Hematopoietic multipotent progenitor cell treated with erythropoietin and hydrocortisone succinate and interleukin-3 and kit ligand, for 6 days (in vitro differentiated cells): ENCODE results near the gene ABCB4.
A peak's percentile ranks its signal among the peaks of the same experiment; 100 is the strongest.

Experiments
- DNase-seq: peaks from one replicate; pipeline ENCODE4 v3.0.0-alpha.2; 2015

ABCB4 gene

DNA sequence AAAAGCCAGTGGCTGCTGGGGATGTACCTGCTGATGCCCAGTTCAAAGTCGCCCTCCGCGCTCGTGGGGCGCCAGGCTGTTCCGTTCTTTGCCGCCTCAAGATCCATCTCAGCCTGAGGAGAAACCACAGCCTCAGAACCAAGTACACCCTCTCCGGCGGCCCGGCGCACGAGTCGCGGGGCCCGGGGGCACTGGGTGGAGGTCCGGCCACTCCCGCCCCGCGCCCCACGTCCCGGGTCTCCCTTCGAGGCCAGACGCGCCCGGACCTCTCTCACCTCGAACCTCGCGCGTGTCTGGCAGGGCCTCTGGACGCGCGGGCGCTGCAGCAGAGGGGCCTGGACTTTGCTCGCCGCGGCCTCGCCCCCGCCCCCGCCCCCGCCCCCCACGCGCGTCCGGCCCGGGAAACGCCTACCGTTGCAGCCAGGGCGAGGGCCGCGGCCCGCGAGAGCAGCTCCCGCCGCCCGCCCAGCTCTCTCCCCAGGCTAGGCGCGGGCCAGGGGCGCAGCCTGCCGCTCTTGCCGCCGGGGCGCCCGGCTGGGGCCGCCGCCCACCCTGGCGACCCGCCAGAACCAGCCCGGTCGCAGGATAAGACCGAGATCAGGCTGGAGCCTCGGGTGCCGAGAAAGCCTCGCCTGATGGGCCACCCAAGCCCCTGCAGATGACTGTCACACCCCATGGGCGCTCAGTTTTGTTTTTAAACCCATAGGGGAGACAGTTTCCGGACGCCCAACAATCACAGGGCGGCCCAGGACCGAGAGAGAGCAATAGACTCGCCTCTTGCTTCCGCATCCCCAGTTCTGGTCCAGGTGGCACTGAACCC is at the start of gene ABCB4:
ABCB4 (minus strand) TSS at position 322 of the 820 bp plus-strand sequence; CDS start at position 107, 215 bp downstream.
- peak; percentile 37 for DNase-seq

DNA sequence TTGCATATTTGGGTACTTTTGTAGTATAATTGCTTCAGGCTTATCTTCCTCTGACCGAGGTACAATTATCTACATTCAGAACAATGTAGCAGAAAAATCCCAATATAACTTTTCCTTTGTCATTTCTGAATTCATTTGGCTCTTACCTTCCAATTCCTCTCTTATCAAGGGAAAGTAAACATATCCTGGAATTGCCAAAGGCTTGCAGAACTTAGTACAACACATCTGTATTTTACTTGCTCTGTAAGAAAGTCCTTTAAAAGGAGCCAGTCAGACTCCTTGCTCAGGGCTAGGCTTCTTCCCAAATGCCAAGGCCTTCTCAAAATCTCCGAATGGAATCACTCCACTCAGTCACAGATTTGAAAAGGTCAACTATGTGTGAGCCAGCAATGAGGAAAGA is 43.3 kb upstream of the ABCB4 start:
- no peak for DNase-seq

GRCh38 chr7:87517891-87518290 is 42.4 kb upstream of the ABCB4 start:
- no peak for DNase-seq

DNA sequence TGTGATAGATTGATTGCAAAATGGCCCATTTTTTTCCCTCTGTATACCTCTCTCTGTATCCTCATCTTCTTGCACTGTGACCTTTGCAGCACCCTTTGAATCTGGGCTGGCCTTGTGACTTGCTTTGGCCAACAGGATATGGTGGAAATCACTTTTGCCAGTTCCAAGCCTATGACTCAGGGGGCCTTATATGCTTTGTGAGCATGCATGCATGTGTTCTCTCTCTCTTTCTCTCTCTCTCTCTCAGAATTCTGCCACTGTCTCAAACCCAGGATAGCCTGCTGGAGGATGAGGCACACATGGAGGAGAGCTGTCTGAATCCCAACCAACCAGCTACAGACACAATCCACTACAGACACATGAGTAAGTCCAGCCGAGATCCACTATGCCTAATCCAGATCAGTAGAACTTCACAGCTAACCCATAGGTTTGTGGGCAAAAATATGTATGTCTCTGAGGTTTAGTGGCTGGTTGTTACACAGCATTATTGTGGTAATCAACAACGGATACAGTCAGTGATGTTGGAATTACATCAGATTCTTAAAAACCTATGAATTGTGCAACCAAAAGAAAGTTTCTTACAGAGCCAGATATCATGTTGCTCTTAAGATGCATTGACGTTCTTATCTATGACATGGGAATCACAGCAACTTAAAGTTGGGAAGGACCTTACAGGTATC is 41.8 kb upstream of the ABCB4 start:
- peak; percentile 46 for DNase-seq

DNA sequence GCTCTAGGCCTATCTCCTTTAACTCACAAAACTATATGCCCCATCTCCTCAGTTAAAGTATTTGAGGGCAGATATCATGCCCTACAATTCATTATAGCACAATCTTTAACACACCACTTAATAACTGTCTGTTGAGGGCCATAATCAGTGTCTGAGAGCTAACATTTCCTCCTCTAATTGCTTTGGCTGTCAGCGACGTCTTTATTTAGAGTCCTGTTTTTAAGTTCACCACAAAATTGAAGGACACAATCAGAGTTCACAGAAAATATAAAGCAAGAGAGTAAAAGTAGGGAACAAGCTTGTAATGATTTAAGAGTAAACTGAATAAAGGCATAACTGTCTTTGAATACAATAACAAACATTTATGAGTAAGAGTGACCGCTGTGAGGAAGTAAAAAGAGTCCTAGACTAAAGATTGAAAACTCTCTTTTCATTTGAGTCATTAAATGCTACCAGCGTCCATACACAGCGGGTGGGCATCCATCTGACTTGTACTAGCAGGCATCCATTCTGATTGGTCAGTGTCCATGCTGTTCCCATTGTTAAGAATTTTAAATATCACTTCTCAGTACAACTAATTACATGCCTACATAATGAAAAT is 38.4 kb upstream of the ABCB4 start:
- no peak for DNase-seq

GRCh38 chr7:87512906-87513305 is 37.4 kb upstream of the ABCB4 start:
- DNase-seq: no peak

DNA sequence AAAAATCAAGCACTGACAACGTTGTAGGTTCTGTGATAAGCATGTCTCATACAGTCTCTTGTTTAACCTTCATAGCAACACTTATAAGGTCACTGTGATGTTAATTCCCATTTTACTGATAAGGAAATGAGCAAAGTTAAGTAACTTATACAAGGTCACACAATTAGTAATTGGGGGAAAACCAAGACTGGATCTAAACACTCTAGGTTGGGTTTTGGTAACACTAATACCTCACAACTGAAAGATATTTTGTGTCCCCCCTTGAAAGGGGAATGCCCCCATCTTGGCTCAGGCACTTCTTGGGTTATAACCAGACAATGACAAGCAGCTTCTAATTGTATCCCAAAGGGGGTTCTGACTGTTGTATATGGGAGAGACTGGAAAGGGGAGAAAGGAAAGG is 36.0 kb upstream of the ABCB4 start:
- no peak for DNase-seq

DNA sequence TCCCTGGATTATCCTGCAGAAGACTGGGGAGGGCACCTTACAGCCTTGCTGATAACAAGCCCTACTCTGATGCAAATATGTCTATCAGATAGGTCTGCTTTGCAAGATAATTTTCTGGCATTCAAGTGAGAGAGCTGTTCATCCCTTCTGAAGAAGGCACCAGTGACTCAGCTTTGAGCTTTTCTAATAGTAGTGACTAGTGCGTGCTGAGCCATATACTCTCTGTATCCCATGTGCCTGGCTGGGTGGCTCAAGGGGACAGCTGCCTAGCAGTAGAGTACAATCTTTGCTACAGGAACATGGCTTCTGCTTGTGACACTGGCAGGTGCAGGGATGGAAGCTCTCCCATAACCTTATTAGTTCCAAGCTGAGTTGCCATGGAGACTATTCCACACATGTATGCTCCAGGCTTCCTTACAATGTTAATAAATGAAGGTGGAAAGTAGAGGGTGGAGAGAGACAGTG is 35.0 kb upstream of the ABCB4 start:
- DNase-seq: peak; percentile 56

DNA sequence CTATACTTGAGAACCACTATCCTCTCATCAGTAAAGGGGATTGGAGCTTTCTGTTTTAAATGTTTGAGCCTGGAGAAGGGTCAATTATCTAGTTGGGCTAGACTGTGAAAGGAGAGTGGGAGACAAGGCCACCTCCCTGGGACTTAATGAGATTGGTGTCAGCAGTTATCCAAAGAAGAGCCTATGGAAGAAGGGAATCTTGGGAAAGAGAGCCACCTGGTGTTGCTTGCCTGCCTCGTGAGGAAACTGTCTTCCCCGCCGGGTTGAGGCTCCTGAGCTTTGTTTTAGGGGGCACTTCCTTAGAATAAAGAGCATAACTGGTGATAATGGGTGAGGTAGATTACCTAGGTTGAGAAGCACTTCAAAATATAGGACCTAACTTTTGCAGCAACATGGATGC is 32.0 kb upstream of the ABCB4 start:
- no peak for DNase-seq

DNA sequence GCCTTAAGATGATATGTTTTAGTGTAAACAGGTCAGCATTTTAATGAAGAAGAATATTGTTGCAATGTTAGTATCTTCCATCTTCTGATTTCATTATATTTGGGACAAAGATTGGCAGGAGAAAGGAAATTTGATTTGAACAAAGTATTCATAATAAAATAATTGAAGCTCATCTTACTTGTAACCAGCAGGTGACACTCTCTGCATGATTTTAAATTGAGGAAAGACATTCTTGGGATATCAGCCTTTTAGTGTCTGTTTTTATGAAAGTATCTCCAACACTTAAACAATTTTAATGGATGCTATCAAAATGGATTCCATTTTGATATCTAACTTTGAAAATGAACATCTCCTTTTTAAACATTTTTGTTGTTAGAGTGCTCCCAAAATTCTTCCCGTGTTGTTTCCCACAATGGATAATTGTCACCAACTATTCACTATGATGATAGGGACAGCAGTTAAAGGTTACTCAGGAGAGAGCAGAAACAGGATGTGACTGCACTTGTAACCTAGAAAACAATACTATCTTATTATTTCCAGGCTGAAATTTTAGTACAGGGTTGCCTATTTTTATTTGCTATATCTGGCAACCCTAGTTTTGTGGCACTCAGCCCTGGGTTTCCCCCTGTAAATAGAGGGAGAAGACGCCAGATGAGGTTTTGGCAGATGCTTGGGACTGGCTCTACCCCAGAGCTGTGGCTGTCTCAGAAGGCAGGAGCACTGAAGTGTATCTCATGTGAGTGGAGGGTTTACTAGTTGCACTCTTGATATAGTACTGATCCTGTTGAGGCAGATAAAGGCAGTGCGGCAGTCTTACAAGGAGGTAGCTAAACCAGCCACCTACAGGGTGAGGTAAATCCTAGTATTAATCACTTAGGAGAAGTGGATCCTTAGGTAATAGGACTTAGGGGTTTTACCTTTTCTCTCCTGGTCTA is 31.0 kb upstream of the ABCB4 start:
- peak; percentile 43 for DNase-seq

DNA sequence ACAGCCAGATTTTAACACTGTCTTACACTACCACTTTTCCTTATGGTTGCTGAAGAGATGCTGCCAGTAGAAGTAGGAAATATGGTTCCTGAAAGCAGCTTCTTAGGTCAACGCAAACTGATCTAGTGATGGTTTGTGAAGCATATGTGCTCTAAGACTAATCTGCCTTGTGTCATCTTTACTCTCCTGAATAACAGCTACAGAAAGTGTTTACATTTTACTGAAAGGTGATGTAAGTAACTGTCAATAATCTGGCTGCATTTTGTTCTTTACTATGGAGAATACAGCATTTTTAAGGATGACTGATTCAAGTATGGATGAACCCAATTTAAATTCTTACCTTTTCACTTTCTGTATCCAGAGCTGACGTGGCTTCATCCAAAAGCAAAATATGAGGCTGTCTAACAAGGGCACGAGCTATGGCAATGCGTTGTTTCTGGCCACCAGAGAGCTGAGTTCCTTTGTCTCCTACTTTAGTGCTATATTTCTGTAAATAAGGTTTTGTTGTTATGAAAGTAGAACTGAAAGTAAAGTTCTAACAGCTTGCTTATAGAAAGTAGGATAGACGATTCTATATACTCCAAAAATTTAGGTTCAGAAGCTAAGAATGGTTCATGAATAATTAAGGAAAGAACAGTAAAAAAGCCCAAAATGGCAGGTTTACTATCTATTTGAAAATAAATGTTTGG is 30.2 kb upstream of the ABCB4 start:
- DNase-seq: no peak

GRCh38 chr7:87505122-87505521 is 29.6 kb upstream of the ABCB4 start:
- DNase-seq: no peak

GRCh38 chr7:87499494-87499893 is 24.0 kb upstream of the ABCB4 start:
- no peak for DNase-seq

- DNase-seq: no peak
These were observed 23.4 kb upstream of the ABCB4 start for GRCh38 chr7:87498893-87499292.

- no peak for DNase-seq
These were observed 22.0 kb upstream of the ABCB4 start for GRCh38 chr7:87497482-87497881.

- no peak for DNase-seq
These were observed 19.9 kb upstream of the ABCB4 start for GRCh38 chr7:87495366-87495765.

DNA sequence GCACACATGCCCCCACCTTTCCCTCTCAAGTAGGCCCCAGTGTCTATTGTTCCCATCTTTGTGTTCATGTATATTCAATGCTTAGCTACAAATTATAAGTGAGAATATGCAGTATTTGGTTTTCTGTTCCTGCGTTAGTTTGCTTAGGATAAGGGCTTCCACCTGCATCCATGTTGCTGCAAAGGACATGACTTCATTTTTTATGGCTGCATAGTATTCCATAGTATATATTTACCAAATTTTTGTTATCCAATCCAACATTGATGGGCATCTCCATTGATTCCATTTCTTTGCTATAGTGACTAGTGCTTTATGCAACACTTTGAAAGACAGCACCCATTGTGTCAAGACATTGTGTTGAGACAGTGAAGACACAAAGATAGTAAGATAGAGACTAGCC is 19.0 kb upstream of the ABCB4 start:
- no peak for DNase-seq

- no peak for DNase-seq
These were observed 7.7 kb upstream of the ABCB4 start for GRCh38 chr7:87483131-87483530.

DNA sequence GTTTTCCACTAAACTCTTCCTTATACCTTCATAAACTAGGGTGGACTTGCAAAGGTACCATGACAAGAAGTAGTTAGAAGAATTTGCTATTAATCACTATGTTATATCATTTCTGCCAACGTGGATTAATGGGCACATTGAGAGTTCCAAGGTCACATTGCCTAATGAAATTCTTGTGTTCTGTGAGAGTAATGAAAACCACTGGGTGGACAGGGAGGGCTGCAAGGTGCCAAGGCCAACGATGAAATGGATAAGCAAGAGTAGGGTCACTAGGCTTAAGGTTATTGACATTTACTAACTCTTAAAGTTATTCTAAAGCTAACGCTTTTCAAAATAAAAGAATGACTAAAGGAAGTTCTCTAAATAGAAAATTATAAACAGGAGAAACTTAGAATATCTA is 6.6 kb upstream of the ABCB4 start:
- no peak for DNase-seq

DNA sequence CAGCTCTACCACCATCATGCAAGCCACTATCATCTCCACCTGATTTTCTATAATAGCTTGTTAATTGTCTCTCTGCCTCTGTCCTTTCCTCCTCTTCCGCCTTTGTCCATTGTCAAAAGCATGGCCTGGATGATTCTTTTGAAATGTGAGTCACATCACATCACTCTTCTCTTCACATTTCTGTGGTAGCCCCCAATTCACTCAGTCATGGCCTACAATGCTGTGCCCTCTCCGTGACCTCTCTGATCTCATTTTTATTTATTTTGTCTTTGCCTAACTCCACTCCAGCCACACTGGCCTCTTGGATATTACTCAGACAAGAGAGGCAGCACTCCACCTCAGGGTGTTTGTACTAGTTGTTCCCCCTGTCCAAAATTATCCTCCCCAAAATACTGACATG is 4.9 kb upstream of the ABCB4 start:
- DNase-seq: no peak

GRCh38 chr7:87479951-87480350 is 4.5 kb upstream of the ABCB4 start:
- DNase-seq: no peak

DNA sequence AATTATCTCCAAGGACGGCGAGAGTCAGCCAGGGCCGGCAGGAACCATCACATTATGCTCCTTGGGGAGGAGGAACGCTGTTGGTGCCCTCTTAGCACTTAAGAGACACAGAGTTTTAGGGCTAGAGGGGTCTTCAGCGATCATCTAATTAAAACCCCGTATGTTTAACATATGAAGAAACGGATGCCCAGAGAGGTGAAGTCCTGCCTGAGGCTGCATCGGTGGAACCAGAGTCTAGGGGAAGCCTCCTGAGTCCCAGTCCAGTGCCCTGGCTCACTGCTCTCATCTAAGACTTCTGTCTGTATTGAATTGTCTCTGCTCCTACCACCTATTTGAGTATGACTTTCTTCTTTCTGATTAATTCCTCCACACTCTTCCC is 688 bp upstream of the ABCB4 start:
- no peak for DNase-seq
